ENCODE results near the gene INAVA. TPM values are rescaled to one million over a fixed set of nuclear protein-coding genes. Genes with fewer than 3 reads are reported as not detected.
A peak's percentile ranks its signal among the peaks of the same experiment; 100 is the strongest.
"Not testable (repeated sequence)": the region's sequence is repeated elsewhere in the genome, so short reads cannot be mapped to it uniquely, and the experiment has no call there.

The INAVA gene
- total and polyA plus RNA-seq, 2 donors = 2.7 to 6.4 TPM

GRCh38 chr1:200917291-200917817 is 22.7 kb downstream of the INAVA start:
- Histone ChIP-seq H3K4me3 (ENCODE audit: low read length in 2 of 2) (no peak overlapping the region), H3K4me1 (ENCODE audit: control insufficient read depth in 2 of 2, insufficient read depth in 2 of 2, low read length in 2 of 2) (no peaks in the 10 kb centered on the region), H3K36me3 (ENCODE audit: control insufficient read depth in 2 of 2, insufficient read depth in 2 of 2, low read length in 1 of 2) (no peaks in the 10 kb centered on the region), H3K27ac (ENCODE audit: low read depth in 1 of 2, low read length in 1 of 2) (no peak overlapping the region), H3K27me3 (ENCODE audit: control insufficient read depth in 2 of 2, insufficient read depth in 1 of 2, low read length in 1 of 2) (no peaks in the 10 kb centered on the region), H3K9me3 (ENCODE audit: control insufficient read depth in 2 of 2, insufficient read depth in 1 of 2, low read length in 1 of 2) (peaks cover 0 to 3% of the 10 kb centered on the region in 2 donors)
- 93% methylated on average over 7 of the region's 7 CpGs for WGBS
- DNase-seq (ENCODE audit: low read depth in 6 of 9, low spot score in 9 of 9) = no peak

GRCh38 chr1:200918006-200918405 is 23.3 kb downstream of the INAVA start:
- Histone ChIP-seq H3K4me1 (ENCODE audit: control insufficient read depth in 2 of 2, insufficient read depth in 2 of 2, low read length in 2 of 2) (no peaks in the 10 kb centered on the region), H3K27ac (ENCODE audit: low read depth in 1 of 2, low read length in 1 of 2) (no peak overlapping the region), H3K27me3 (ENCODE audit: control insufficient read depth in 2 of 2, insufficient read depth in 1 of 2, low read length in 1 of 2) (no peaks in the 10 kb centered on the region), H3K9me3 (ENCODE audit: control insufficient read depth in 2 of 2, insufficient read depth in 1 of 2, low read length in 1 of 2) (peaks cover 0 to 3% of the 10 kb centered on the region in 2 donors), H3K4me3 (ENCODE audit: low read length in 2 of 2) (no peak overlapping the region), H3K36me3 (ENCODE audit: control insufficient read depth in 2 of 2, insufficient read depth in 2 of 2, low read length in 1 of 2) (no peaks in the 10 kb centered on the region)
- DNase-seq (ENCODE audit: low read depth in 6 of 9, low spot score in 9 of 9) = no peak
- WGBS = 96% methylated on average over 3 of the region's 3 CpGs

GRCh38 chr1:200919386-200919785 is 24.7 kb downstream of the INAVA start:
- Histone ChIP-seq H3K36me3 (ENCODE audit: control insufficient read depth in 2 of 2, insufficient read depth in 2 of 2, low read length in 1 of 2) (no peaks in the 10 kb centered on the region), H3K9me3 (ENCODE audit: control insufficient read depth in 2 of 2, insufficient read depth in 1 of 2, low read length in 1 of 2) (peaks cover 0 to 3% of the 10 kb centered on the region in 2 donors), H3K27me3 (ENCODE audit: control insufficient read depth in 2 of 2, insufficient read depth in 1 of 2, low read length in 1 of 2) (no peaks in the 10 kb centered on the region), H3K4me1 (ENCODE audit: control insufficient read depth in 2 of 2, insufficient read depth in 2 of 2, low read length in 2 of 2) (no peaks in the 10 kb centered on the region), H3K27ac (ENCODE audit: low read depth in 1 of 2, low read length in 1 of 2) (no peak overlapping the region), H3K4me3 (ENCODE audit: low read length in 2 of 2) (no peak overlapping the region)
- DNase-seq (ENCODE audit: low read depth in 6 of 9, low spot score in 9 of 9) = no peak
- WGBS = 97% methylated on average over 2 of the region's 2 CpGs

GRCh38 chr1:200921571-200922110 is 26.9 kb downstream of the INAVA start:
- no peaks in the 10 kb centered on the region for H3K4me1 ChIP-seq (ENCODE audit: control insufficient read depth in 2 of 2, insufficient read depth in 2 of 2, low read length in 2 of 2)
- no peak for DNase-seq (ENCODE audit: low read depth in 6 of 9, low spot score in 9 of 9)

GRCh38 chr1:200922406-200922805 is 27.7 kb downstream of the INAVA start:
- no peaks in the 10 kb centered on the region for H3K4me1 ChIP-seq (ENCODE audit: control insufficient read depth in 2 of 2, insufficient read depth in 2 of 2, low read length in 2 of 2)
- H3K27ac ChIP-seq (ENCODE audit: low read depth in 1 of 2, low read length in 1 of 2) = no peak overlapping the region
- 87% methylated on average over 2 of the region's 2 CpGs for WGBS
- no peaks in the 10 kb centered on the region for H3K9me3 ChIP-seq (ENCODE audit: control insufficient read depth in 2 of 2, insufficient read depth in 1 of 2, low read length in 1 of 2)
- no peaks in the 10 kb centered on the region for H3K27me3 ChIP-seq (ENCODE audit: control insufficient read depth in 2 of 2, insufficient read depth in 1 of 2, low read length in 1 of 2)
- H3K36me3 ChIP-seq (ENCODE audit: control insufficient read depth in 2 of 2, insufficient read depth in 2 of 2, low read length in 1 of 2) = no peaks in the 10 kb centered on the region
- DNase-seq (ENCODE audit: low read depth in 6 of 9, low spot score in 9 of 9) = no peak
- H3K4me3 ChIP-seq (ENCODE audit: low read length in 2 of 2) = no peak overlapping the region

More at GRCh38 chr1:200921571-200922110, 26.9 kb downstream of the INAVA start:
- H3K9me3 ChIP-seq (ENCODE audit: control insufficient read depth in 2 of 2, insufficient read depth in 1 of 2, low read length in 1 of 2) = no peaks in the 10 kb centered on the region
- H3K27ac ChIP-seq (ENCODE audit: low read depth in 1 of 2, low read length in 1 of 2) = no peak overlapping the region
- H3K27me3 ChIP-seq (ENCODE audit: control insufficient read depth in 2 of 2, insufficient read depth in 1 of 2, low read length in 1 of 2) = no peaks in the 10 kb centered on the region
- no peak overlapping the region for H3K4me3 ChIP-seq (ENCODE audit: low read length in 2 of 2)
- WGBS = 93% methylated on average over 9 of the region's 9 CpGs
- no peaks in the 10 kb centered on the region for H3K36me3 ChIP-seq (ENCODE audit: control insufficient read depth in 2 of 2, insufficient read depth in 2 of 2, low read length in 1 of 2)

GRCh38 chr1:200923601-200924000 is 28.9 kb downstream of the INAVA start:
- WGBS = 88% methylated on average over 1 of the region's 1 CpG
- no peaks in the 10 kb centered on the region for H3K4me1 ChIP-seq (ENCODE audit: control insufficient read depth in 2 of 2, insufficient read depth in 2 of 2, low read length in 2 of 2)
- no peaks in the 10 kb centered on the region for H3K27me3 ChIP-seq (ENCODE audit: control insufficient read depth in 2 of 2, insufficient read depth in 1 of 2, low read length in 1 of 2)
- H3K36me3 ChIP-seq (ENCODE audit: control insufficient read depth in 2 of 2, insufficient read depth in 2 of 2, low read length in 1 of 2) = no peaks in the 10 kb centered on the region
- DNase-seq (ENCODE audit: low read depth in 6 of 9, low spot score in 9 of 9) = no peak
- H3K4me3 ChIP-seq (ENCODE audit: low read length in 2 of 2) = no peak overlapping the region
- no peak overlapping the region for H3K27ac ChIP-seq (ENCODE audit: low read depth in 1 of 2, low read length in 1 of 2)
- H3K9me3 ChIP-seq (ENCODE audit: control insufficient read depth in 2 of 2, insufficient read depth in 1 of 2, low read length in 1 of 2) = no peaks in the 10 kb centered on the region

- no peaks in the 10 kb centered on the region for H3K9me3 ChIP-seq (ENCODE audit: control insufficient read depth in 2 of 2, insufficient read depth in 1 of 2, low read length in 1 of 2)
- WGBS = 37% methylated on average over 4 of the region's 4 CpGs
- peak in 1 of 9 donors; percentile 9 for DNase-seq (ENCODE audit: low read depth in 6 of 9, low spot score in 9 of 9)
- no peak overlapping the region for H3K4me3 ChIP-seq (ENCODE audit: low read length in 2 of 2)
- H3K27me3 ChIP-seq (ENCODE audit: control insufficient read depth in 2 of 2, insufficient read depth in 1 of 2, low read length in 1 of 2) = no peaks in the 10 kb centered on the region
- H3K27ac ChIP-seq (ENCODE audit: low read depth in 1 of 2, low read length in 1 of 2) = no peak overlapping the region
- H3K36me3 ChIP-seq (ENCODE audit: control insufficient read depth in 2 of 2, insufficient read depth in 2 of 2, low read length in 1 of 2) = no peaks in the 10 kb centered on the region
- no peaks in the 10 kb centered on the region for H3K4me1 ChIP-seq (ENCODE audit: control insufficient read depth in 2 of 2, insufficient read depth in 2 of 2, low read length in 2 of 2)
These were observed 31.1 kb downstream of the INAVA start for GRCh38 chr1:200925831-200926230.

GRCh38 chr1:200929530-200930278 is 35.0 kb downstream of the INAVA start:
- peaks cover 0 to 4% of the 10 kb centered on the region in 2 donors for H3K9me3 ChIP-seq (ENCODE audit: control insufficient read depth in 2 of 2, insufficient read depth in 1 of 2, low read length in 1 of 2)
- 93% methylated on average over 4 of the region's 4 CpGs for WGBS
- H3K4me3 ChIP-seq (ENCODE audit: low read length in 2 of 2) = no peak overlapping the region
- H3K27me3 ChIP-seq (ENCODE audit: control insufficient read depth in 2 of 2, insufficient read depth in 1 of 2, low read length in 1 of 2) = no peaks in the 10 kb centered on the region
- H3K4me1 ChIP-seq (ENCODE audit: control insufficient read depth in 2 of 2, insufficient read depth in 2 of 2, low read length in 2 of 2) = no peaks in the 10 kb centered on the region
- no peak for DNase-seq (ENCODE audit: low read depth in 6 of 9, low spot score in 9 of 9)
- H3K36me3 ChIP-seq (ENCODE audit: control insufficient read depth in 2 of 2, insufficient read depth in 2 of 2, low read length in 1 of 2) = no peaks in the 10 kb centered on the region
- H3K27ac ChIP-seq (ENCODE audit: low read depth in 1 of 2, low read length in 1 of 2) = no peak overlapping the region

GRCh38 chr1:200930285-200930684 is 35.6 kb downstream of the INAVA start:
- 96% methylated on average over 8 of the region's 8 CpGs for WGBS
- not testable (repeated sequence) for H3K4me1 ChIP-seq (ENCODE audit: control insufficient read depth in 2 of 2, insufficient read depth in 2 of 2, low read length in 2 of 2); H3K36me3 ChIP-seq (ENCODE audit: control insufficient read depth in 2 of 2, insufficient read depth in 2 of 2, low read length in 1 of 2); H3K27me3 ChIP-seq (ENCODE audit: control insufficient read depth in 2 of 2, insufficient read depth in 1 of 2, low read length in 1 of 2); H3K9me3 ChIP-seq (ENCODE audit: control insufficient read depth in 2 of 2, insufficient read depth in 1 of 2, low read length in 1 of 2); DNase-seq (ENCODE audit: low read depth in 6 of 9, low spot score in 9 of 9); H3K27ac ChIP-seq (ENCODE audit: low read depth in 1 of 2, low read length in 1 of 2); H3K4me3 ChIP-seq (ENCODE audit: low read length in 2 of 2)

All from thymus (tissue), 11 donors.